ENCODE results near the gene PSMC3. TPM values are rescaled to one million over a fixed set of nuclear protein-coding genes. Genes with fewer than 3 reads are reported as not detected.

The PSMC3 gene
- total and polyA plus RNA-seq, 9 of the 15 experiments (the other 6 are each of a cell fraction or from before 2014, with no cell fraction given) = 44.3 to 324 (median 240) TPM

- TF ChIP-seq U2AF2 (optimal IDR thresholded peaks at IDR 0.05; ENCODE audit: low read depth, low read length) = no peak
- TF ChIP-seq DLX4 (CRISPR knock-in tag; IDR thresholded peaks at IDR 0.05) = no peak
- no peak for TF ChIP-seq SMARCB1 (IDR thresholded peaks at IDR 0.05; ENCODE audit: insufficient read length, low read depth)
- TF ChIP-seq LEF1 (IDR thresholded peaks at IDR 0.05) = no peak
- TF ChIP-seq ARID3B (CRISPR knock-in tag; IDR thresholded peaks at IDR 0.05; ENCODE audit: borderline replicate concordance) = no peak
- TF ChIP-seq HMG20A (CRISPR knock-in tag; conservative IDR thresholded peaks at IDR 0.05) = no peak
- TF ChIP-seq TRIM28 (IDR thresholded peaks at IDR 0.05) = no peak
- no peak for TF ChIP-seq RBBP5 (IDR thresholded peaks at IDR 0.05; ENCODE audit: borderline replicate concordance, insufficient read depth, low read length, poor library complexity, severe bottlenecking)
- TF ChIP-seq CREM (IDR thresholded peaks at IDR 0.05; ENCODE audit: low read depth) = 0 out of 2 replicates have a peak, but pooled peaks have one; percentile 14
- peak; percentile 38; the same call in 1 of the 2 replicates for TF ChIP-seq POLR2G (IDR thresholded peaks at IDR 0.05; ENCODE audit: low read depth, low read length)
- no peak for TF ChIP-seq ZNF655 (CRISPR knock-in tag; IDR thresholded peaks at IDR 0.05)
- TF ChIP-seq HMBOX1 (IDR thresholded peaks at IDR 0.05) = no peak
- TF ChIP-seq SAFB2 (IDR thresholded peaks at IDR 0.05; ENCODE audit: borderline replicate concordance, low read depth, low read length, severe bottlenecking) = no peak
- TF ChIP-seq GTF2B (IDR thresholded peaks at IDR 0.05; ENCODE audit: extremely low read depth, insufficient read length) = no peak
- peak; percentile 32 to 58 for TF ChIP-seq RAD21 (CRISPR knock-in tag; conservative IDR thresholded peaks at IDR 0.05 in 1 of 2, IDR thresholded peaks at IDR 0.05 in 1 of 2)
- TF ChIP-seq PURB (CRISPR knock-in tag; IDR thresholded peaks at IDR 0.05; ENCODE audit: low read depth) = no peak
- TF ChIP-seq RBM17 (IDR thresholded peaks at IDR 0.05; ENCODE audit: borderline replicate concordance, low read depth, low read length) = no peak
- no peak for TF ChIP-seq DDX20 (tag; IDR thresholded peaks at IDR 0.05; ENCODE audit: low read depth)
- no peak for TF ChIP-seq ZNF280A (IDR thresholded peaks at IDR 0.05; ENCODE audit: low read depth, partially characterized antibody)
These were observed 14.1 kb downstream of the PSMC3 start (continued) for GRCh38 chr11:47411884-47412746.
